PC-9 (cell line): ENCODE results near the gene UVRAG.

Source experiments
- CTCF ChIP-seq: fragments of 200-600 bp; sonication (generic); conservative IDR thresholded peaks from 2 replicates; pipeline ENCODE4 v1.6.1; 2017; ENCODE audit warnings: mixed run types, antibody characterized with exemption, mild to moderate bottlenecking, moderate library complexity
- EZH2 ChIP-seq: fragments of 200-600 bp; sonication (generic); IDR thresholded peaks from 2 replicates; pipeline ENCODE4 v1.8.0; 2017; ENCODE audit warnings: antibody characterized with exemption, low read depth

GRCh38 chr11:76102802-76103201 lies 287.8 kb downstream of the UVRAG start:
- TF ChIP-seq EZH2: no peak
- no peak for TF ChIP-seq CTCF
